ENCODE results near the gene VPS9D1.

- no peak for TF ChIP-seq CTCF (IDR thresholded peaks at IDR 0.05)
- no peak for TF ChIP-seq POLR2A (IDR thresholded peaks at IDR 0.05)
Measured at GRCh38 chr16:89732918-89733242, 12.2 kb upstream of the VPS9D1 start.

Data from ovary (tissue), 3 donors.